A549 treated with RU486 at 1 μM for 4 hours (cell line): Measurements from ENCODE around the gene BTBD6. TPM values are rescaled to one million over a fixed set of nuclear protein-coding genes. Genes with fewer than 3 reads are reported as not detected.

Source experiments
- total RNA-seq: library from RNA; stranded (reverse); fragments of 200-300 nt; extraction: Qiagen RNA extraction; gene quantifications from 5 replicates; pipeline ENCODE4 v1.2.3, GENCODE V29; 2022; ENCODE audit warnings: low read depth

Gene BTBD6
- total RNA-seq, result 26.6 to 42.6 TPM (median 39.6 TPM) in 5 replicates

GRCh38 chr14:105248368-105249181, at the start of gene BTBD6:
Gene BTBD6, plus strand, starts transcription at chr14:105248533. Its CDS starts 179 bp downstream, at chr14:105248712.

Other genes starting within 250 kb of the BTBD6 start
- 46.8 to 58.4 TPM (median 52.8 TPM) in 5 replicates for gene CDCA4, start 227.4 kb upstream of the BTBD6 start, total RNA-seq
- 0.43 to 0.64 TPM (median 0.55 TPM) in 5 replicates for gene GPR132, start 183.1 kb upstream of the BTBD6 start, total RNA-seq
- 13.6 to 24.8 TPM (median 23.0 TPM) in 5 replicates for gene JAG2, start 79.8 kb upstream of the BTBD6 start, total RNA-seq
- gene NUDT14, start 67.2 kb upstream of the BTBD6 start, total RNA-seq, result 25.4 to 45.8 TPM (median 42.7 TPM) in 5 replicates
- 26.2 to 29.6 TPM (median 27.6 TPM) in 5 replicates for gene BRF1, start 52.5 kb downstream of the BTBD6 start, total RNA-seq
- gene PACS2, start 66.2 kb downstream of the BTBD6 start, total RNA-seq, result 17.9 to 28.5 TPM (median 24.9 TPM) in 5 replicates
- 0.17 to 0.77 TPM (median 0.41 TPM) in 4 of 5 replicates, not detected in the other for gene TEX22, start 150.0 kb downstream of the BTBD6 start, total RNA-seq
- 50.0 to 85.8 TPM (median 76.3 TPM) in 5 replicates for gene MTA1, start 171.3 kb downstream of the BTBD6 start, total RNA-seq
- gene CRIP2, start 226.3 kb downstream of the BTBD6 start, total RNA-seq, result 91.2 to 177 TPM (median 149 TPM) in 5 replicates
- gene CRIP1, start 238.4 kb downstream of the BTBD6 start, total RNA-seq, result 1,579 to 1,853 TPM (median 1,750 TPM) in 5 replicates
- 24.5 to 50.1 TPM (median 47.5 TPM) in 5 replicates for gene TEDC1, start 242.7 kb downstream of the BTBD6 start, total RNA-seq